GM13977 (cell line): ENCODE data around the gene KRTAP12-4.
"Not testable (repeated sequence)": the region's sequence is repeated elsewhere in the genome, so short reads cannot be mapped to it uniquely, and the experiment has no call there.

Experiments used
- DNase-seq: peaks from one replicate; pipeline ENCODE4 v3.0.0; 2012; ENCODE audit warnings: low spot score
- in situ Hi-C: fragments of 300-500 bp; cut with MboI; formaldehyde crosslinking; loops from one replicate; pipeline ENCODE4 v1.12.0; 2022; ENCODE audit warnings: low sequenced_read_pairs, low pct_unique_long_range_greater_than_20kb, mixed read lengths, inconsistent platforms; ENCODE audit not compliant: unreplicated experiment
- TF ChIP-seq, protein P1 (sequence below): IDR thresholded peaks from 2 replicates; pipeline ENCODE4 v1.5.1; 2012; ENCODE audit warnings: mild to moderate bottlenecking, control low read depth; ENCODE audit not compliant: insufficient read depth; ENCODE audit errors: extremely low read depth, missing control alignments

KRTAP12-4 gene

DNA sequence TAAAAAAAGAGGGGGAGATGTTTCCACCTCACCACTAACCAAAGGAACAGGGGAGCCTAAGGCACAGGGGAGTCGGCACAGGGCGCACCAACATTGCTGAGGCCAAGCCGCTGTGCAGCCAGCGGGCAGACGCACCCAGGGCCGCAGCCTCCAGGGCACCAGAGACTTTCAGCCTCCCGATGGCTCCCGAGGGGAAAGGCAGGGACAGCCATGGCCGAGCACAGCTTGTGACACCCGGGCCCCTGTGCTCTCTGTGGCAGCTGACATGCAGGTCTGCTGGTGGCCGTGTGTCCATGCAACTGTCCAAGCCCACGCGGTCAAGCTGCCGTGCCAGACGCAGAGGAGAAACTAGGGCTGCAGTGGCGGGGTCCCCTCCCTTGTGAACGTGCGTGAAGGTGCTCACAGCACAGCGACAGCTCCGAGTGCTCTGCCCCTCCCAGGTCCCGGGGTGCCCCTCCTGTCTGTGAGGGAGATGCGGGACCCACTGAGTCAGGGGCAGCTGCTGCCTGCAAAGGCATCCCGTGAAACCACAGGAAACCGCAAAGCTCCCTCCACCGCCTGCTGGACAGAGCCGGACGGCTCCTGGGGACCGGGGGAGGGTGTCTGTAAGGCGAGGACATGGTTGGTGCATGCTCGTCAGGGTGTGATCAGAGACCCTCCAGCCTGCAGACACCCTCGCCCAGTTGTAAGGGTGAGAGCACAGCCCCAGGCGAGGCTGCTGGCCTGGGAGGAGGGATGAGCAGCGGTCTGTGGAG, 5.7 kb downstream of the KRTAP12-4 start:
- in situ Hi-C loops, result no loop called here

DNA sequence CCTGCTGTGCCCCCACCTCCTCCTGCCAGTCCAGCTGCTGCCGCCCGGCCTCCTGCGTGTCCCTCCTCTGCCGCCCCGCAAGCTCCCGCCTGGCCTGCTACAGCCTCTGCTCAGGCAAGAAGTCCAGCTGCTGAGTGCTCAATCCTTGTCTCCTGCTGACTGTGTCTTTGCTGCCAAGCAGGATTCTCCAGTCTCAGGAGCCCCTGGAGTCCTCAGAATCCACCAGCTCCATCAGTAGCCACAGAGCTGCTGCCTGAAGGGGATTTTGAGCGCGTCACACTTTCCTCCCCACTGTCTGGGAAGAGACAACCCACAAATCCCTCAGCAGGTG, 7.3 kb downstream of the KRTAP12-4 start:
- in situ Hi-C loops, result no loop called here
- TF ChIP-seq, protein P1, sequence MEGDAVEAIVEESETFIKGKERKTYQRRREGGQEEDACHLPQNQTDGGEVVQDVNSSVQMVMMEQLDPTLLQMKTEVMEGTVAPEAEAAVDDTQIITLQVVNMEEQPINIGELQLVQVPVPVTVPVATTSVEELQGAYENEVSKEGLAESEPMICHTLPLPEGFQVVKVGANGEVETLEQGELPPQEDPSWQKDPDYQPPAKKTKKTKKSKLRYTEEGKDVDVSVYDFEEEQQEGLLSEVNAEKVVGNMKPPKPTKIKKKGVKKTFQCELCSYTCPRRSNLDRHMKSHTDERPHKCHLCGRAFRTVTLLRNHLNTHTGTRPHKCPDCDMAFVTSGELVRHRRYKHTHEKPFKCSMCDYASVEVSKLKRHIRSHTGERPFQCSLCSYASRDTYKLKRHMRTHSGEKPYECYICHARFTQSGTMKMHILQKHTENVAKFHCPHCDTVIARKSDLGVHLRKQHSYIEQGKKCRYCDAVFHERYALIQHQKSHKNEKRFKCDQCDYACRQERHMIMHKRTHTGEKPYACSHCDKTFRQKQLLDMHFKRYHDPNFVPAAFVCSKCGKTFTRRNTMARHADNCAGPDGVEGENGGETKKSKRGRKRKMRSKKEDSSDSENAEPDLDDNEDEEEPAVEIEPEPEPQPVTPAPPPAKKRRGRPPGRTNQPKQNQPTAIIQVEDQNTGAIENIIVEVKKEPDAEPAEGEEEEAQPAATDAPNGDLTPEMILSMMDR, result no peak
- DNase-seq, result no peak

More for the DNA sequence above, 5.7 kb downstream of the KRTAP12-4 start:
- TF ChIP-seq, protein P1, result no peak
- DNase-seq, result no peak

DNA sequence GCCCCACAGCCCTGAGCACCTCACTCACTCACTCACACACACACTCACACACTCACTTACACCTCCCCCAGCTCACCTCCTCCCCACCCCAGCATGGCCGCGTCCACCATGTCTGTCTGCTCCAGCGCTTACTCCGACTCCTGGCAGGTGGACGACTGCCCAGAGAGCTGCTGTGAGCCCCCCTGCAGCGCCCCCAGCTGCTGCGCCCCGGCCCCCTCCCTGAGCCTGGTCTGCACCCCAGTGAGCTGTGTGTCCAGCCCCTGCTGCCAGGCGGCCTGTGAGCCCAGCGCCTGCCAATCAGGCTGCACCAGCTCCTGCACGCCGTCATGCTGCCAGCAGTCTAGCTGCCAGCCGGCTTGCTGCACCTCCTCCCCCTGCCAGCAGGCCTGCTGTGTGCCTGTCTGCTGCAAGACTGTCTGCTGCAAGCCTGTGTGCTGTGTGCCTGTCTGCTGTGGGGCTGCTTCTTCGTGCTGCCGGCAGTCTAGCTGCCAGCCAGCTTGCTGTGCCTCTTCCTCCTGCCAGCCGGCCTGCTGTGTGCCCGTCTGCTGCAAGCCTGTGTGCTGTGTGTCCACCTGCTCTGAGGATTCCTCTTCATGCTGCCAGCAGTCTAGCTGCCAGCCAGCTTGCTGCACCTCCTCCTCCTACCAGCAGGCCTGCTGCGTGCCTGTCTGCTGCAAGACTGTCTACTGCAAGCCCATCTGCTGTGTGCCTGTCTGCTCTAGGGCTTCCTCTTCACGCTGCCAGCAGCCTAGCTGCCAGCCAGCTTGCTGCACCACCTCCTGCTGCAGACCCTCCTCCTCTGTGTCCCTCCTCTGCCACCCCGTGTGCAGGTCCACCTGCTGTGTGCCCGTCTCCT, 7.9 kb downstream of the KRTAP12-4 start, which contains the start of gene KRTAP10-11:
KRTAP10-11 (plus strand) TSS at position 49 of the 856 bp plus-strand sequence; CDS start at position 94, 45 bp downstream.
- in situ Hi-C loops, DNase-seq: not testable (repeated sequence)

DNA sequence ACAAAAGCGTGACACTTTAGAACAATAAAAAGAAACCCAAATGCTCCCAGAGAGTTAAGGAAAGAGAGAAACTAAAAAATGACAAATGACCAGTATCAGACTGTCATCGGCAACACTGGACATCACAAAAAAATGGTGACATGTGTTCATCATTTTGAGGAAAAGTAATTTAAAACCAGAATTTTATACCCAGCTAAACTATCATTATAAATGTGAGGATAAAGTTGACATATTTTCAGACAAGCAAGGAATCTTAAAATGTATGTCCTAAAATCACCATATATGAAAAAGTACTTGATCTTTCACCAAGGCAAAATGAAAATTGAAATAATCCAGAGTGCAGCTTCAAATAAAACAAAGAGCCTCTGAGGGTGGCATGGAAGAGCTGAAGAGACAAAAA, 9.6 kb downstream of the KRTAP12-4 start:
- TF ChIP-seq, protein P1, result no peak
- no peak for DNase-seq
- in situ Hi-C loops, result no loop called here

DNA sequence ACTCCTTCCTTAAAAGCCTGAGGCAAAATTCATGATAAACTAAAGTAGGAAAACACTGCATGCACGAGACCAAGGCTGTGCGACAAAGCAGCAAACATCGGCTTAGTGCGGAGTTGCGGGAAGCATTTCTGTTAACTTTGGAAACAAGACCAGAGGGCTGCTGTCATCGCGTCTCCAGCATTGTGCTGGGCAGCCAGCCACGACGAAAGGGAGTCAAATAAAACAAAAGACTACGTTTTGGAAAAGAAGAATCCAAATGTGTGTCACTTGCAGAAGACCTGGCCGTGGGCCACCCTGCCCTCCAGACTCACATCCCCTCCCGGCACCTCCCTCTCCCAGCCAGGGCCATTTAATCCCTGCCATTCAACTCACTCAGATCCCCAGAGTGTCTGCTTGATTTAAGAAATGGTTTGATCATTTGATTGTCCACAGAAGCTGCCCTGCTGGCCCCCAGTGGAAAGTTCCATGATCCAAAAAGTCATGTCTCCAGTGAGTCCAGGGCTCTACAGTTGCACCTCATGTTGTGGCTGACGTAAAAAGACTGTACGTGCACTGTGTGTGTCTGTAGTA, 10.6 kb downstream of the KRTAP12-4 start:
- DNase-seq, result no peak
- in situ Hi-C loops, result no loop called here
- TF ChIP-seq, protein P1, result no peak

DNA sequence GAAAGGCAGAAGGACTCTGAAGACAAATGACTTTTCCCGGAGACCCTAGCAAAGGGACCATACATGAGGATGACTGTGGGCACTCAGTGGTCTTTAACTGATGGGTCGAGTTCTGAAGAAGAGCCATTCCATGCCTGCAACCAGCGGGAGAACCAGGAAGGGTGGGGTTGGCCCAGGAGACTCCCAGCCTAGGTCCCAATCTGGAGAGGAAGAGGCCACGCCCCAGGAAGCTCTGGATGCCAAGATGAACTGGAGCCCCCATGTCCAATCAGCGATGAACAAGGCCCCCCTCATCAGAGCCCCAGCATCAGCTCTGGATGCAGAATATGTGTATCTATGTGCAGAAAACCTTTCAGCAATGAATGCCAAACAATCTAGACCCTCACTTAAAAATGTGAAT, 13.7 kb downstream of the KRTAP12-4 start:
- no peak for DNase-seq
- TF ChIP-seq, protein P1, result no peak
- in situ Hi-C loops, result no loop called here

DNA sequence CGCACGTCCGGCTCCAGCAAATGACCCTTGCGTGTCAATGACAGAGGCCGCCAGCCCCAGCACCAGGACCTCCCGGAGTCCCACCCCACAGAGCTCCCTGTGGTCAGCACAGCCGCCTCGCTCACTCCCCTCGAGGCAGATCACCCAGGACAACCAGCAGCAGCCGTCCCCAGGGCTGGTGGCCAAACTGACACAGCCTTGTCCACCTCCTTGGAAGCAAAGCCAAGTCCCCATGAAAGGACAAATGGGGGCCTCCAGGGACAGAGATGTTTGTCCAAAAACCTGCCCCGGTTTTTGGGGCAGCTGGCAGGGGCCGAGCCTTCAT, 15.2 kb downstream of the KRTAP12-4 start:
- in situ Hi-C loops, result no loop called here

DNA sequence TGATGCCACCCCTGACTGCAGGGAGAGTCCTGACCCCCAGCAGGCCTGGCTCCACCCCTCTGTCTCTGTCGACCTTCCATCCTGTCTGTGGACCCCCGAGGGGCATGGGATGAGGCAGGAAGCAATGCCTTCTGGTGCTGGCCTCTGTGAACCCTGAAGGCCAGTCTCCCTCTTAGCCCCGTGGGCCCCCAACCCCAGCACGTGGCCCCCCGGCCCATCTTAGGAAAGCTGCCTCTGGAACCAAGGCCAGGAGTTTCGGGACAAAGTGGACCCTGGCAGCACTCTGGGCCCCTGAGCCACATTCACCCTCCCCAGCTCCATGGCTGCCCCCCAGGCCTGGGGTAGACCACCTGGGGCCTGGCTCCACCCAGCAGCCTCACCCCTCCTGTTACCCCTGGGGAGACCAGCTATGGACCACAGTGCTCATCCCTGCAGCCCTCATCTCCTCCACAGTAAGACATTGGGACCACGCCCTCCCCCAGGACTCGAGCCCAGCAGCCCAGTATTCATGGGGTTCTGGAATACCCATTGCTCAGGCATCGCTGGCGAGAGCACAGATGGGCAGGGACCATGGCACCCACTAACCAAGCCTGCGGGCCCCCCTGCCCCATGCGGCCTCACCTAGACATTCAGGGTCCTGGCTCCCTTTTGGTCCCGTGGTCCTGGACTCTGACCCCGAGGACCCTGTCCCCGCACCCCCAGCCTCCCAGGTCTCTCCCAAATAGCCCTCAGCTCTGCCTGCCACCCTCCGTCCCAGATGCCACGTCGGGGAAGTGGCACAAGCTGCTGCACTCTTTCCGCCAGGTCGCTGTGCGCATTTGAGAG, 15.7 kb downstream of the KRTAP12-4 start:
- in situ Hi-C loops, DNase-seq: not testable (repeated sequence)

More for the DNA sequence above, 15.2 kb downstream of the KRTAP12-4 start:
- no peak for DNase-seq
- TF ChIP-seq, protein P1, result no peak

DNA sequence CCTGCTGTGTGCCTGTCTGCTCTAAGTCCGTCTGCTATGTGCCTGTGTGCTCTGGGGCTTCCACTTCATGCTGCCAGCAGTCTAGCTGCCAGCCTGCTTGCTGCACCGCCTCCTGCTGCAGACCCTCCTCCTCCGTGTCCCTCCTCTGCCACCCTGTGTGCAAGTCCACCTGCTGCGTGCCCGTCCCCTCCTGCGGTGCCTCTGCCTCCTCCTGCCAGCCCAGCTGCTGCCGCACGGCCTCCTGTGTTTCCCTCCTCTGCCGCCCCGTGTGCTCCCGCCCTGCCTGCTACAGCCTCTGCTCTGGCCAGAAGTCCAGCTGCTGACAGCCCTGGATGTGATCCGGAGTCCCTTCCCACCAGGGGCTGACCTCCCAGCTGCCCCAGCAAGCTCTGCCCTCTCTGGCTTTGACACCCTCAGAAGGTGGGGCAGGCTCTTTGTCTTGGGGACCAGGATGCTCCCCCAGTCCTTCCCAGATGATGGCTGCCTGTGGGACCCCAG, 16.6 kb downstream of the KRTAP12-4 start:
- in situ Hi-C loops, DNase-seq: not testable (repeated sequence)
